LNCaP clone FGC (cell line): Measurements from ENCODE around the gene GRK6.
A peak's percentile ranks its signal among the peaks of the same experiment; 100 is the strongest.

Experiments
- DNase-seq: peaks from one replicate; pipeline ENCODE4 v3.0.0-alpha.2; 2011; ENCODE audit warnings: low read depth
- H3K4me3 ChIP-seq: 2 replicates; pipeline ENCODE4 v1.5.1; 2011; ENCODE audit warnings: mild to moderate bottlenecking, low read depth, low read length, control low read depth
- TF ChIP-seq, protein P1 (sequence below): IDR thresholded peaks from 2 replicates; pipeline ENCODE4 v1.5.1; 2012; ENCODE audit warnings: mild to moderate bottlenecking; ENCODE audit not compliant: control insufficient read depth, insufficient read depth; ENCODE audit errors: extremely low read depth

GRK6 gene

DNA sequence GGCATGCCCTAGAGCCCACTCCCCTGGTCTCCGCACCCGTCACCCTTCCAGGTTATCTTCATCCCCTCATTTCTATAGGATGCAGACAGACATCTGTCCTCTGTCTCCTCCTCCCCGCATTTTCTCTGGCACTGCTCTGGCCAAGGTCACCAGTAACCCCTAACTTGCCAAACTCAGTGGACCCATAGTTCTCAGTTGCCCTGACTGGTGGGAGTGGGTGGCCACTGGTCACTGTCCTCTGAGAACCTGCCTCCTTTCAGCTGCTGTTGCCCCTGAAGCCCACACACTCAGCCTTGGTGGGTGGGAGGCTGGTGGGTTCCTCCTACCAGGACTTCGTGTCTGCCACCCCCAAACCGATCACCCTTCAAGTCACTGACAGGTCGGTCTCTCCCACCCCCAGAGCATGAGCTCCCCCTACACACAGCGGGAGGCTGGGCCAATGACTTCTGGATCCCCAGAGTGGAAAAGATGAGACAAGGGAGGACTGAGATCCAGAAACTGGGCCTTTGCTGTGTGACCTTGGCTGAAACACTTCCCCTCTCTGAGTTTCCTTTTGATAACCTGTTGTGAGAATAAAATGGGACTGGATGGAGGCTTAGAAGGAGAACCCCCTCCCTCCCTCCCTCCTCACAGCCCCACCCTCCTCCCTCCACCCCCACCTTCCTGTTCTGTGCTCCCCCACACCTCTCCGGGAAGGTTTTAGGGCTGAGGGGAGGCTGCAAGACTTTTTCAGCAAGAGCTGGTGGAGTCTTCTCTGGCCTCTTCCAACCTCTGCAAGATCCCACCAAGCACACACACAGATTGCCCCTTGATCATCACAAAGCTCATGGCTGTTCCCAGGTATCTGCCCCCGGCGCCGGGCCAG is 49.3 kb downstream of the GRK6 start:
- no peak overlapping the region for H3K4me3 ChIP-seq
- TF ChIP-seq, protein P1, sequence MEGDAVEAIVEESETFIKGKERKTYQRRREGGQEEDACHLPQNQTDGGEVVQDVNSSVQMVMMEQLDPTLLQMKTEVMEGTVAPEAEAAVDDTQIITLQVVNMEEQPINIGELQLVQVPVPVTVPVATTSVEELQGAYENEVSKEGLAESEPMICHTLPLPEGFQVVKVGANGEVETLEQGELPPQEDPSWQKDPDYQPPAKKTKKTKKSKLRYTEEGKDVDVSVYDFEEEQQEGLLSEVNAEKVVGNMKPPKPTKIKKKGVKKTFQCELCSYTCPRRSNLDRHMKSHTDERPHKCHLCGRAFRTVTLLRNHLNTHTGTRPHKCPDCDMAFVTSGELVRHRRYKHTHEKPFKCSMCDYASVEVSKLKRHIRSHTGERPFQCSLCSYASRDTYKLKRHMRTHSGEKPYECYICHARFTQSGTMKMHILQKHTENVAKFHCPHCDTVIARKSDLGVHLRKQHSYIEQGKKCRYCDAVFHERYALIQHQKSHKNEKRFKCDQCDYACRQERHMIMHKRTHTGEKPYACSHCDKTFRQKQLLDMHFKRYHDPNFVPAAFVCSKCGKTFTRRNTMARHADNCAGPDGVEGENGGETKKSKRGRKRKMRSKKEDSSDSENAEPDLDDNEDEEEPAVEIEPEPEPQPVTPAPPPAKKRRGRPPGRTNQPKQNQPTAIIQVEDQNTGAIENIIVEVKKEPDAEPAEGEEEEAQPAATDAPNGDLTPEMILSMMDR: no peak
- DNase-seq: no peak

DNA sequence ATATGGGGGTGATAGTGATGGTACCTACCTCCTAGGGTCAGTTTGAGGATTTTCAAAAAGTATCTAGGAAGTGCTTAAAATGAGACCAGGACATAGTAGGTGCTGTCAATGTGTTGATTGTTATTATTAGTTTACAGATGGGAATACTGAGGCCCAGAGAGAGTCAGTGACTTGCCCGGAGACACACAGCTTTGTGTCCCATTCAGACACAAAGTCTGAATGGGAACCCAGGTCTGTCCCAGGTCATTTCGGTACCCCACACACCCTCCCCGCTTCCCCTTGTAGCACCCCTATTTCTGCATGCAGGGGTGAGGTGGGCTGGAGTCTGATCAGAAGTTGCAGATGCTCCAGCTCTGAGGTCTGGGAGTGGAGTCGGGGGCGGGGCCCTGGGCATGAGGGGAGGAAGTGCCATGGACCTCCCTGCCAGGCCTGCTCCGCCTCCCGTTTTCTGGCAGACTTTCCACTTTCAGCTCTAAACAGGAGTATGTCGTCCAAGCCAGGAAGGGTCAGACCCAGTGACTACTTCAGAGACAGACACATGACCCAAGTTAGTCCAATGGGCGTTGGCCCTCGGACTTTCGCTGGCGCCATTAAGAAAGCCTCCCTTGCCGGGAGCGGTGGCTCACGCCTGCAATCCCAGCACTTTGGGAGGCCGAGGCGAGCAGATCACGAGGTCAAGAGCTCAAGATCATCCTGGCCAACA is 50.2 kb downstream of the GRK6 start:
- TF ChIP-seq, protein P1: no peak
- DNase-seq: no peak
- no peak overlapping the region for H3K4me3 ChIP-seq

DNA sequence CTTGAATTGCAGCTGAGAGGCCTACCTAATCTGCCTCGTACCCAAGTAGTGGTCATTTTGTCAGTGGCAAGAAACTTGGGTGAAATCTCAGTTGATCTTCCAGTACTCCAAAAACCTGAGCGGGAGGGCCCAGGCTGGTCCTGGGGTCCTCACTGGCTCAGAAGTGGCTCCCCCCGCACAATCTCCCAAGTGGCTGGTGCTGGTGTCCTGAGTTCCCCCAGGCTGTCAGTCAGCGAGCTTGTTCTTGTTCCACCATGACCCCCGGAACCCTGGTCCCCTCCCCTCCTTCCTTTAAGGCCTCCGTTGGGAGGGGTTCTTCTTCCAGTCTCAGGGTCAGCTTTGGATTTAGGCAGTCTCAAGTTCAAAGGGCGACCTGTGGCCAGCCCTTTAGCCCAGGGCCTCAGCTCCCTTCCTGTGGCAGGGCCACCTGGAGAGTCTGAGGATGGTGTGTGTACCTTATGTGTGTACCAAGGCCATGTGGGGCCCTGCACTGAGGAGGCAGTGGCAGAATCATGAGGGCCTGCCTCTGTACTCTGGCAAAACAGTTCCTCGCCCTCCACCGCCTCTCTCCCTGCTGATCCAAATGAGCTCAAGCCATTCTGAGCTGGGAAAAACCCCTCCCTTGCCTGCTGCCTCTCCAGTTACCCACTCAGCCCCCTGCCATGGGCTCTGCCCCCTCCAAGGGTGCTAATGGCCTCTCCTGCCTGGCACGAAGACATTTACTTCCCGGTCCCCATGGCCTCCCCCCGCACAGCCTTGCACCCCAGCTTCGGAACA is 51.4 kb downstream of the GRK6 start:
- DNase-seq: no peak
- TF ChIP-seq, protein P1: no peak
- H3K4me3 ChIP-seq: no peak overlapping the region

DNA sequence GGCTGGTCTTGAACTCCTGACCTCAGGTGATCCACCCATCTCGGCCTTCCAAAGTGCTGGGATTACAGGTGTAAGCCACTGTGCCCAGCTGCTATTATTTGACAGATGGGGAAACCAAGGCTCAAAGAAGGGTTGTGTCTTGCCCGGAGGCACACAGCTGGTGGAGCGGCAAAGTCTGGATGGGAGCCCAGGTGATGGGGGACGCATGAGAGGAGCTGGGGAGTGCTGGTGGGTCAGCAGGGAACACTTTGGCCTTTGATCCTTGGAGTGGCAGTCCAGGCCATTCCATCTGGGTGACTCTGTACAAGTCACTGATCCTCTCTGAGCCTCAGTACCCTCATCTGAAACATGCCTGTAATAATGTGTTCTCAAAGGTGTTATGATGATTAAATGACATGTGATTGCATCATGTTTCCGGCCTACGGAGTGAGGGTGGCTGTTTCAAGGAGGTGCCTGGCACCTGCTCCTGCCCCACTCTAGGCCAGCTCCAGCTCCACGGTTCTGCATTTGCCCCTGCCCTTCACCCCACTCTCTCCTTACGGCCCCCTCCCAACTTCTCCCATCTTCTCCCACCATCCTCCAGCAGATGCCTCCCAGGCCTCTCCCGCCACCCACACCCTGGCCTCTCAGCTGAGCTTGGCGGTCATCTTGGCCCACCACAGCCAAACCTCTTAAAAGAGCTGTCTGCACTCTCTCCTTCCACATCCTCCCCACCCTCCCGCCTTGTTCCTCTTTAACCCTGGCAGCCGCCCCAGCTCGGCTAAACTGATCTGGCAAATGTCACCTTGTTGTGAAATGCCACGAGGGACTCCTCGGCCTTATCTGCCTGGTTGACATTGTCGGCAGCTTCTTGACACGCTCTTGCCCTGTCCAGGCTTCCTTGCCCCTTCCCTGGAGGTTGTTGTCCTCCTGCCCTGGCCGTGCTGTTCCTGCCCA is 52.5 kb downstream of the GRK6 start:
- TF ChIP-seq, protein P1: no peak
- H3K4me3 ChIP-seq: no peak overlapping the region
- peak; percentile 71 for DNase-seq

DNA sequence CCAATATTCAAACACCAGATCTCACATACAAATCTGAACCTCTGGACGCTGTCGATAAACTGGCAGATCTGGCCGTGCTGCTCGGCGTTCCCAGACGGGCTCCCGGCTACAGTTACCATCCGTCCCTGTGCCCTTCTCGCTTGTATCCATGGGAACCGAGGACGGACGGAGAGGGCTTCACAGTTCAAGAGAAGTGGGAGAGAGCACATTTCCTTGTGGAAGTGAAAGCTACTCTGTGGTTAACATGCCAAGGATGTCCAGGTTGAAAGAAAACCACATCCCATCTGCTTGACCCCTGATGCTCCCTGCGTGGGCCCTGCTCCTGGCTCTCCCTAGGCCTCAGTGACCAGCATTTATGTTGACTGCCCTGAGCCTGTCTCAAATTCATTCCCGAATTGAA is 53.3 kb downstream of the GRK6 start:
- TF ChIP-seq, protein P1: no peak
- DNase-seq: no peak
- no peak overlapping the region for H3K4me3 ChIP-seq

DNA sequence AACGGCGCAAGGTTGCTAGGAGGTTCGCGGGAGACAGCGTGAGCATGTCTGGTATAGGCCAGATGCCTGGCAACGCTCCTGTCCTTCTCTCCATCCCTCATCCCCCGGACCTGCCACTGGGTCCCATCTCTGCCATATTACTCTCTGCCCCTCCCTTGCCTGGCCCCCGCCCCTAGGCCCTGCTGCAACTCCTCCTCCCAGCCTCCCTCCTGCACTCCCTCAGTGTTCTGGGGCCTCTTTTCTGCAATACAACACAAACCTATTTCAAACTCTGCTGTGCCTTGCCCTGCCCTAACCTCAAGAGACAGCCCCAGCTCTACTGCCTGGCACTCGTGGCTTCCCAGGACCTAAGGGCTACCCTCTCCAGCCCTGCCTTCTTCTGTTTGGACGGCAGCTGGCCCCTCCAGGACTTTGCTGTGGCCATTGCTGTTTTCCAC is 55.9 kb downstream of the GRK6 start:
- DNase-seq: no peak
- TF ChIP-seq, protein P1: no peak
- H3K4me3 ChIP-seq: no peak overlapping the region
